ENCODE data around the gene WDR5. TPM values are rescaled to one million over a fixed set of nuclear protein-coding genes. Genes with fewer than 3 reads are reported as not detected.

The WDR5 gene
- total RNA-seq, 1 donor from 2014 or later = 19.5 TPM

DNA sequence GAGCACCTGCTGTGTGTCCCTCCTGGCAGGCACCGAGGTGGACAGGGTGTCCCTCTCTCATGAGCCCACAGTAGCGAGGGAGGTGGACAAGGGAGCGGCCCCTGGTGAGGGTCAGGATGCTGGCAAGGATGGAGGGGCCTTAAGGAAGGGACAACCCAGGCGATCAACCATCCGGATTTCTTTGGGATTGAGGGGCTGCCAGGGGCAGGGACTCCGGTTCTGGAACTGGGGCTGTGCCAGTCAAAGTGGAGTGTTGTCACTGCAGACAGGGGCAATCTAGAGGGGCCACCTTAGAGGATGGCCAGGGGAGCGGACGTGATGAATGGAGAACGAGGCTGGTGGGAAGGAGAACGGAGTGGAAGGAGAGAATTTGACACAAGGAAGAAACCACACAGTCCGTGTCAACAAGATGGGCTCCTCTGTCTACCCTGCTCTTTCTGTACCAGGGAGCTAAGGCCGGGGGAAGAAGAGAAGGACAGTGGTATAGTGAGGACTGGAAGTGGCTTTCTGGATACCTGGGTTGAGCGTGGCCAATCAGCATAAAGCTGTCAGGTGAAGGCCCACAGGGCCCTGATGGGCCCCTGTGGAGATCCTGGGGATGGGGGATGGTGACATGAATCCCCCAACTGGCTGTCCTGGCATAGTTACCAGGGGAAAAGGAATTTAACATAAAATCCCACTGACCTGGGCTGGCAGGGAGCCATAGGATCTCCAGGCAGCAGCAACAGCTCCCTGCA is 4.2 kb upstream of the WDR5 start:
- ATAC-seq (no peak), DNase-seq (ENCODE audit: low spot score) (no peak)

DNA sequence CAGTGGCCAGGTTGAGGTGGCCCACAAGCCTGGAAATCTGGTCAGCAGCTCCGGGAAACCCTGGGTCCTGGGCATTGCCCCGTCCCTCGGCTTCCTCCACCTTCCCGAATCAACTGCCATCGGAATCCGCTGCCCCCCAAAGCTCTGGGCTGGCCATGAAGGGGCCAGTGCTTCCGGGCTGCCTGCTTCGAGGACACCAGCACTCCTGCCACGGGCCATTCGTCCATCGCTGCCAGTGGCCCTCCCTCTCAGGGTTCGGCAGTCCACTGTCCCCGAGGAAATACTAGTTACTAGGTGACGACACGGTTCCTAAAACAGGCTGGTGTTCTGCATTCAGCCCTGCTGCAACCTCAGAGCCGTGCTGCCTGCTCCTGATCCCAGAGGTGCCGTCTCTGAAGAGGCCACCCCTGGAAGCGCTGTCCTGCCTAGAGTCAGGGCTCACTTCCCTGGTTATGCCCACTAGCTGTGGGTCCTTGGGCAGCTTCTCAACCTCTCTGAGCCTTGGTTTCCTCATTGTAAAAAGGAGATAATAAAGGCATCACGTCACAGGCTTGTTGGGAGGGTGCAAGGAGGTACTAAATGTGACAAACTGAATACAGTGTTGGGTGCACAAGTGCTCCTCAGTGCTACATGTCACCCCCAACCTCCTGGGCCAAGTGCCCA is 3.5 kb upstream of the WDR5 start:
- DNase-seq (ENCODE audit: low spot score) (no peak), ATAC-seq (no peak)

DNA sequence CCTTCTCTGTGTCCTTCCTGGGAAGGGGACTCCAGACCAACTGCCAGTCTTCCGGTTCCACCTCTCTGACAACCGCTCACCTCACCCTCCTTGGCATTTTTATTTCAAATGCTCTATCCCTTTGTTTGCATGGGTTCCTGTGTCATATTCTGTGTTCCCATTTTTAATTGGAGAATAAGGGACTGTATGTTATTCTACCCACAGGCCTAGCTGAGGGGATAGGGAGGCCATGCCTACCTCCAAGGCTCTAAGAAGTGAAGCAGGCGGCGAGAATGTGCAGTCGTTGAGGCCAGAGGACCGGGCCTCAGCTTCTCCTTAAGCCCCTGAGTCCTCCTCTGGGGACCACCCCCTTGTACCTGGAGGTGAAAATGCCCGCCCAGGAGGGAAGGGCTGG is 936 bp upstream of the WDR5 start:
- ATAC-seq (peak; percentile 4), DNase-seq (ENCODE audit: low spot score) (no peak)

DNA sequence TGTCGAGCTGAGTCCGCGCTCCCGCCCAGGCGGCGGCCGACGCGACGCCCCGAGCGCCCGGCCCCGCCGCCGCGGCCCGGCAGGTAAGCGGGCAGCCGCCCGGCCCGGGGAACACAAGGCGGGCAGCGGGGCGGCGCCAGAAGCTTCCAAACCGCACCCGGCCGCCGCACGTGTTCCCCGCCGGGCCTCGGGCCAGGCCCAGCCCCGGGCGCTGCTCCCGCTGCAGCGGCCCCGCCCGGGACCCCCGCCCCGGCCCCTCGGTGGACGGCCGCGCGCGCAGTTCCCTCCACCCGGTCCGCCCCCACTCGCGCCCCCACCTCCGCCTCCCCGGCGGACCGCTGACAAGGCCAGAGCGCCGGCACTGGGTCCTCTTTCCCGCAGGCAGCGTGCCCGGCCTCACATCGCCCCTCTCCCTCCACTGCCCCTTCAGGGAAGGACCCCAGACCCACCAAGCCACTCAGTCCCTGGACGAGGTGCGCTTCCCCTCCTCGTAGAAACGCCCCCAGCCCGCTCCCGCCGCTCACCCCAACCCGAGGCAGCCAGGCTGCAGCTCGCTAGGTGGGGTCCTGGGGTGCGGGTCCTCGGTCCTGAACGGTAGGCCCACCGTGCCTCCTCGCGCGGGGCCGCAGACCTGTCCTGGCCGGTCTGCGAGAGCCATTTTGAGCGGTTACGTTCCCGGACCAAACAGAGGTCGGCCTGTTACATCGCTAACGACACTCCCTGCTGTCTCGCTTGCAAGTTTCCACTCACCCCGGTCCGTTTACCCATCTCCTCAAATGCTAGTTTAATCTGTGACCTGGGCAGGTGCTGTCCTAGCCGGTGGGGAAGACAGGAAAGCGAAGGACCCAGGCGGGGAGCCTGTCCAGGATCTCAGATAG is 475 bp downstream of the WDR5 start:
- no peak for DNase-seq (ENCODE audit: low spot score)
- peak; percentile 1 for ATAC-seq

DNA sequence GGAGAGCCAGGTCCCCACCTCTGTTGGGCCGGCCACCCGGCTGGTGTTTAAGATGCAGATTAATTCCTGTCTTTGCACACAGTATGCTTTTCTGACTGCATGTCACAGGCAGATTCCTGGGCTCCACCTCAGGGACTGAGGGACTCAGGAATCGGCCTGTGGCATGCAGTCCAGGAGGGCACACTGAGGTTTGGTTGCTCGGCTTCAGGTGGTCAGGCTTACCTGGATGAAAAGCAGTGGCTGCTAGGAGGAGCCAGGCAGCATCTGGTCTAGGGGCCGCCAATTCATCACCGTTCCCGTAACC is 1.1 kb downstream of the WDR5 start:
- DNase-seq (ENCODE audit: low spot score) (peak; percentile 45), ATAC-seq (no peak)

DNA sequence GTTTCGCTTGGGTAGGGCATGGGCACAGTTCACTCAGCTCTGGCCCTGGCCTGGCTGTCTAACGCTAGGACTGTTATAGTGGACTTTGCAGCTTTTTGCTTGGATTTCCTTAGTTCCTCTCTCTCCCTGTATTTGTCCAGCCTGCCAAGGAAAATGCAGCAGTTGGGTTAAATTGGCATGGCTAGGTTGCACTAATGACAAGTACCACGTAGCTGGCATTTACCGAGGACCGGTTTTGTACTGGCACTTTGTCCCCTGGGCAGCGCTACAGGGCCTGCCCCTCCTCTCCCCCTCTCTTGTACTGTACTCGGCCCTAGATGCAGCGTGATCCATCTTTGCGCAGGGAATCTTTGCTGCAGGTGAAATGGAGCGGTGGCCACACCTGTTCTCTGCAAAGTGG is 2.4 kb downstream of the WDR5 start:
- ATAC-seq = peak; percentile 60
- peak; percentile 76 for DNase-seq (ENCODE audit: low spot score)

DNA sequence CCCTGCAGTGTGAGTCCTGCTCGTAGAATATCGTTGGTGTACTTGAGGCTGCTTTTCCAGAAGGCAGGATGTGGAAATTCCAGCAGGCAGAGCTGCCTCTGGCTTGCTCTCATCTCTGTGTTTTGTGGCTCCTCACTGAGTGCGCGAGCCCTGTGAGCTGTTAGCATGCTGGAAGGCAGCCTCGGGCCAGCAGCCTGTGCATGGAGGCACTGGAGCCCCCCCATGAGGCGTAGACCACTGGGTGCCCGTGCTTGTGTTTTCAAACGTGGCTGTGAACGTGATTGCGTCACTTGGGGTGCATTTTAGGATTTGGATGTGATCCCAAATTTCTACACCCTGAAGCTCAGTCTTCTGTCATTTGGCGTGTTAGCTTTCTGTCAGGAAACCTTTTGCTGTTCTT is 3.2 kb downstream of the WDR5 start:
- DNase-seq (ENCODE audit: low spot score) (no peak), ATAC-seq (no peak)

DNA sequence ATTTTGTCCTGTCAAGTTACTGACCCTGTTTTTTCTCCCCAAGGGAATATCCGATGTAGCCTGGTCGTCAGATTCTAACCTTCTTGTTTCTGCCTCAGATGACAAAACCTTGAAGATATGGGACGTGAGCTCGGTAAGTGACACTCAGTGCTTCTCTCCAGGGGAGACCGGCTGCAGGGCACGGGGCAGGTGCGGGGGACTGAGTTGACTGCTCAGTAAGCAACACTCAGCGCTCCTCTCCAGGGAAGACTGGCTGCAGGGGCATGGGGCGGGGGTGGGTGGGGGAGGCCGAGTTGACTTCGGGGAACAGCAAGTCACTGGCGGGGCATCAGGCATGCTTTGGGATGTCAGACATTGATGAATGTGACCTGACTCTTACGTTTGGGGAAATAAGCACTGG is 6.0 kb downstream of the WDR5 start:
- ATAC-seq (no peak), DNase-seq (ENCODE audit: low spot score) (no peak)

DNA sequence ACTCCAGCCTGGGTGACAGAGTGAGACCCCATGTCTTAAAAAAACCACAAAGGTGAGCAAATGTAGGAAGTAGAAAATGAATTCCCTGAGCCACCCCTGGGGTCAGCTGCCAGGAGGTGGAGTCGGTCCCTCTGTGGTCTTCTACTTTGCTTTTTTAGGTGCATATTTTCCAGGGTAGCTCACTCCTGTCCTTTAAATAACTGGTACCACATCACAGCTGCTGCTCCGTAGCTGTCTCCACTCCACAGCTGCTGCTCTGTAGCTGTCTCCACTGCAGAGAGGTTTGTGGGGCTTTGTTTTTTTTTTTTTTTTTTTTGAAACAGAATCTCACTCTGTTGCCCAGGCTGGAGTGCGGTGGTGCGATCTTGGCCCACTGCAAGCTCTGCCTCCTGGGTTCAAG is 8.9 kb downstream of the WDR5 start:
- no peak for ATAC-seq

DNA sequence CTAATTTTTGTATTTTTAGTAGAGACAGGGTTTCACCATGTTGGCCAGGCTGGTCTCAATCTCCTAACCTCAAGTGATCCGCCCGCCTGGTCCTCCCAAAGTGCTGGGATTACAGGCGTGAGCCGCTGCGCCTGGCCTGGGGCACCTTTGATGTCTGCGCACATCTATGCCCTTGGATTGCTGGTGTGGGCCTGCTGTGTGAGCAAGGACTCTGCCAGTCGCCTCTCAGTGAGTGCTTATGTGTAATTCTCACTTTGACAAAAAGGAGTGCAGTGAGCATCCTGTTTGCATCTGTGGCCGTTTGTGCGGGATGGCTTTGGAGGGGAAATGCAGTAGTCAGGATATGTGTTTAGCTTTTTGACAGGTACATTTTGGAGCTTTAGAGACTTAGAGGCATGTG is 9.4 kb downstream of the WDR5 start:
- DNase-seq (ENCODE audit: low spot score) = no peak
- no peak for ATAC-seq

More for the DNA sequence above, 8.9 kb downstream of the WDR5 start:
- DNase-seq (ENCODE audit: low spot score) = no peak

DNA sequence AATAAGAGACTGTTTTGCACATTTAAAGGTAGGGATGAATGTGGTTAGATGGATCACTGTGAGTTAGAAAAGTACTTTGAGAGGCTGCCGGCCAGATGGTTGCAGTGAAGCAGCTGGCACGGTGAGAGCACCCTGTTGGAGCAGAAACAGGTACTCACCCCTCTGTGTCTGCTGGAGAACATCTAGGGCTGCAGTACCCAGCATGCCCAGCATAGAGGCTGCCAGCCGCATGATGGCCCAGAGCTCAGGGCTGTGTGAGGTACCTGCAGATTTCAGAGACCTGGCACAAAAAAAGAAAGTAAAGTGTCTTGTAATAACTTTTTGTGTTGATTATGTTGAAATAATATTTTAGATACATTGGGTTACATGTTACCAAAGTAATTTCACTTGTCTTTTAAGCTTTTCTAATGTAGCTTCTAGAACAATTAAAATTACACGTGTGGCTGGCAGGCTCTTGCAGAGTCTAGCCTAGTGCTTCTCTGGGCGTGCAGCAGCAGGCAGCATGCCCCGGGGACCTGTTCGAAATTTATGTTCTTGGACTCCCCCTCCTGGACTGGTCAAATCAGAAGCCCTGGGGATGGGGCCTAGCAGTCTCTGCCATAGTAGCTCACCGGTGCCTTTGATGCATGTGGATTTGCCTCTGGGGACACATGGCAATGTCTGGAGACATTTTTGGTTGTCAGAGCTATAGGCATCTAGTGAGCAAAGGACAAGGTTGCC is 11.1 kb downstream of the WDR5 start:
- no peak for DNase-seq (ENCODE audit: low spot score)
- no peak for ATAC-seq

DNA sequence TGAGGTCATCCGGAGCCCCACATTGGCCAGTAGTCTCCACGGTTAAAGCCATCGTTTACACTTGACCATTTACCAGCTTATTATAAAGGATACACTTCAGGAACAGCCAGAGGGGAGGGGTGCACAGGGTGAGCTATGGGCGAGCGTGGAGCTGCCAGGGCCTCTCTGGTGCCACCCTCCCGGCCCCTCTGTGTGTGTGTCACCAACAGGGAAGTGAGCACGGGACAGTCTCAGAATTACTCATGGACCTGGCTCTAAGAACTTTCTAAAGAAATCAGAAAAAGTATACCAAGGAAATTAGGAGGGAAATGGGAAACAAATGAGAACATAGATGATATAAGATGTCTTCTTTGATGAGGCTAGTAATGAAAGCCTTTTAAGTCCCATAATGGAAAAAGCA is 13.5 kb downstream of the WDR5 start:
- no peak for DNase-seq (ENCODE audit: low spot score)
- no peak for ATAC-seq

DNA sequence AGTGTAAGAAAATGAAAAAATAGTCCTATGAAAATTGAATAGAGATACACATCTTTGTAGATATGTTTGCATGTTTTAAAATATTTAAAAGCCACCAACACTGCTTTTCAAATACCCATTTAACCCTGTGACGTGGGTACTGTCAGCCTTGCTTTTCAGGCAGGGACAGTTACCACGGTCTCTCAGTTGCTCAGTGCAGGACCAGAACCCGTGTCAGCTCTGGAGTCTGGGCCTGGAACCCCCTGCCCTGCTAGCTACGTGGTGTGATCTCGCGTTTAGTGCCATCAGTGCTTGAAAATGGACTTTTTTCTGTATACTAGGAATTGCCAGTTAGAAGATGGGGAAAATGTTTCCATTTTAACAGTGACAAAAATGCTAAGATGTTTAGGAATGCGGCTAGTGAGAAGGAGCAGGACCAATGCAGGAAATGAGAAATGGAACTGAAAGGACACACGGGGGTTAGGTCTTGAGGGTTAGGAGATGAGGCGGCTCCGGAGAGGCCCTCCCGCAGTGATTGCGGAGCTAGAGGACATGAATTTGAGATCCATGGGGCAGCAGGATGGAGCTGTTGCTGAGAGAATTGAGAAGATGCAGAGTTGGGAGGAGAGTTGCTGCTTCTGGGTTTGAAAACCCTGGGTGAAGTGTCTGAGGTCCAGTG is 14.8 kb downstream of the WDR5 start:
- no peak for DNase-seq (ENCODE audit: low spot score)
- ATAC-seq = no peak

DNA sequence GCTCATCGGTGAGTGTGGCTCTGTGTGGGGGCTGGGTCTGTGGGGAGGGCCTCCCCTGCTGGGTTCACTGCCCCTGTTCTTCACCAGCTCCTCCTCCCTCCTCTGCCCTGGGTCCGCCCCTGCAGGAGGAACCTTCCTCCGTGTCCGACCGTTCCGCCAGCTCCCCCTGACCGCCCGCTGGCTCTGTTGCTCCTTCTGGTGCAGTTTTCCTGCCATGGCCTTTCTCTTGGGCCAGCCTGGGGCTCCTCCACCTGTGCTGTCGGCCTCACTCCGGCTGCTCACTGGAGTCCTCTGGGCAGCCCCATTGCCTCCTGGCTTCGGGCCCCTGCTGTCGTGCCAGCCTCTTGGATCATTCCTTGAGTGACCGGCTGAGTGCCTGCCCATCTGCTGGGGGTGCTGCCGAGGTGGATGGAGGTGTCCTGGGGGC is 16.2 kb downstream of the WDR5 start:
- DNase-seq (ENCODE audit: low spot score) (no peak), ATAC-seq (peak; percentile 28)

DNA sequence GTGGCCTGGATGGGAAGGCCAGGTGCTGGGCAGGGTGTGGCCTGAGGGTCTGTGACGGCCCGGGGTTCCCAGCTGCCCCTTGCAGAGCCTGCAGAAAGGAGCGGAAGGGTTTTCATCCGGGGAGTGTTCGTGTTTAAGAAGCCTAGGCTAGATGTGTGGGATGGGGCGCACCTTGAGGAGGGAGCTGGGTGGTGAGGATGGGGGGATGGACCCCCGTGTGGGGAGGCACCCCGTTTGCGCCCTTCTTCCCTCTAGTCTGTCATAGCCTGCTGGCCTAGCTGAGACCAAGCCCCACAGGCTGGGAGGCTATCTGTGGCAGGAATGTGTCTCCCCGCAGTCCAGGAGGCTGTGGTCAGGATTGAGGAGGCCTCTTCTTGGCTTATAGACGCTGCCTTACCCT is 16.6 kb downstream of the WDR5 start:
- ATAC-seq (no peak), DNase-seq (ENCODE audit: low spot score) (no peak)

DNA sequence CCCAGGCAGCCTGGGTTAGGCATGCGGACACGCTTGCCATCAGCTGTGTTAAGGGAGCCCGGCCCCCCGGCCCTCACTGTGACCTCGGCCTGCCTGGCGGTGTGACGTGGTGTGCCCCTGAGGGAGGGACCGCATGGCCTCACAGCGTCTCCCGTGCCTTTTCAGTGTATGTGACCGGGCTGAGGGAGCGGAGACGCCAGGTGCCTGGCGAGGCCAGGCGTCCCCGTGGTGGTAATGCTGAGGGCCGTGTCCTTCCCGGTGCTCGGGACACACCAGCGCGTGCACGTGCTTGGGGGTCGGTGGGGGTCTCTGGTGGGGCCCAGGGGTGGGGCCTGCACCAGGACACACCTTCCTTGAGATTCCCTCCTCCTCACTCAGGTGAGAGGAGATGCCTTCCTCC is 17.6 kb downstream of the WDR5 start:
- no peak for DNase-seq (ENCODE audit: low spot score)
- no peak for ATAC-seq

DNA sequence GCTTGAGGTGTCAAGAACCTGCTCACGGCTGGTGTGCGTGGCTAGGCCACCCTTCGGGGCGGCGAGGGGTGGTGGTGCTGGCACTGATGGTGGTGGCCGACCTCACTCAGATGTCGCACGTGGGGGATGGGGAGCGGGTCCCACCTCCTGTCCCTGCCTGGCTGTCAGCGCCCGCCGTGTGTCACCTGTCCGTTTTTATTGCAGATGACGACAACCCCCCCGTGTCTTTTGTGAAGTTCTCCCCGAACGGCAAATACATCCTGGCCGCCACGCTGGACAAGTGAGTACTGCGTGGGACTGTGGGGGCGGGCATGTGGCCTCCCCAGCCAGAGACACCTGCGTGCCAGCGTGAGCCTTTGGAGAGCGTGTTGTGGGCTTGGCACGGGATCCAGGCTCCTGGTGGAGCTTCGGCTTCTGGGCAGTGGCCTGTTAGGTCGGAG is 18.4 kb downstream of the WDR5 start:
- DNase-seq (ENCODE audit: low spot score) = no peak

DNA sequence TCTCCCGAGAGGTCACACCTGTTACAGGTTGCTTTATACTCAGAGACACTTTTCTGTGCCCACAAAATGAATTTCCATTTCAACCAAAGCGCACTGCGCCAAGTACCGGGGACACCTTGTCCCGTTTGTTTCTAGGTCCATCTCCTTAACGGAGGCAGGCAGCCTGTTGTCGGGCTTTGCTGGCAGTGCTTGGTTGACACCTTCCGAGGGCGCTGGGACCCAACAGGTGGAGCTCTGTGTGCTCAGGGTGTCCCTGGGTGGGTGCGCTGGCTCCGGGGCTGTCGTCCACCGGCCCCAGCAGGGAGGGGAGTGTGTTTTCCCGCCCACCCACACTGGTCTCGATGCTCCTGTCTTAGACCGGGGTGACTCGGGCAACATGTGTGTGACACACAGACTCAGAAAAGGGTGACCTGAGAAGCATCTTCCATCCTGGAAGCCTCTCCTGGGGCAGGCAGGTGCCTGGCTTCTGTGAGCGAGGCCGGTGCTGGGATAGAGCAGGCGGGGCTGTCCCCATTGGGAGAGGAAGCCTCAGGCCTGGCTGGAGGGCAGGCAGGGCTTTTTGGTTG is 20.0 kb downstream of the WDR5 start:
- no peak for DNase-seq (ENCODE audit: low spot score)
- ATAC-seq = no peak

More for the DNA sequence above, 18.4 kb downstream of the WDR5 start:
- ATAC-seq = no peak

DNA sequence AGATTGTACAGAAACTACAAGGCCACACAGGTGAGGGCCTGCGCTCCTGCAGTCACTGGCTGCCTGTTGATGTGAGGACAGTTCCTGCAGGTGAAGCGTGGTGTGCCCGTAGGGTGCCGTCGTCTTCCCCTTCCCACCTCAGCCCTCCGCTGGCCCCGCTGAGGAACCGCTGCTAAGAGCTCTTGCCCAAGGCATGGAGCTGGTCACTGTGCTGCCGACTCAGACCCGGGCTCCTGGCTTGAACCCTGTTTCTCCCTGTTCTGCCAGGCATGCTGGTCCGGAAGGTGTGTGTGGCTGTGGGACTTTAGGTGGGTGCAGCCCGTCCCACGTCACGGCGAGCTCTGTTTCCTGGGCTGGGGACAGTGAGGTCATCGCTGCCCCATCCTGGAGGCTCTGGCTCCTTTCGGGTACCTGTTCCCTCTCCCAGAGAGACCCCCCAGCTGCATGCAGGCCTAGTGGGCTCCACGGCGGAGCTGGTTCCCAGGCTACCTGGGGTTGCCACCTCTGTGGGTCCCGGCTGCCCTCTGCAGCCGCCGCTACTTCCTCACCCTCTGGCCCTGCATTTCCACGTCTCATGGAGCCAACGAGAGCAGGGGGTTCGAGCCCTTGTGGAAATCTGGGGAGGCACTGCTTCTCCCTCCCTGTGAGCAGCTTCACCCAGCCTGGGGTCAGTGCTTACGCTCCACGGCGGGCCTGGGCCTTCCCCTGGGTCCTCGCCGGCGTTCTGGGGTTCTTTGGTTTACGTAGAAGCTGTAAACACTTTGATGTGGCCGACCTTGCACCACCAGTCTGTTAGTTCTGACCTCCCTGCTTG is 20.9 kb downstream of the WDR5 start:
- no peak for ATAC-seq

More for the DNA sequence above, 20.9 kb downstream of the WDR5 start:
- no peak for DNase-seq (ENCODE audit: low spot score)
